IMR-90 (cell line): ENCODE data around the gene SIAH2. TPM values are rescaled to one million over a fixed set of nuclear protein-coding genes. Genes with fewer than 3 reads are reported as not detected.

ENCODE experiments used
- ATAC-seq: fragments of 200-7000 bp; cut with Tn5 transposase; 2 replicates; pipeline ENCODE4 v1.9.1; 2020; ENCODE audit warnings: low read depth, mild to moderate bottlenecking, moderate library complexity
- BruUV-seq: library from RNA; stranded (reverse); fragments of 400-500 nt; replicated peaks from 2 replicates; lab custom pipeline; 2021; lab: Mats Ljungman, UMichigan
- CTCF ChIA-PET: fragments of 300-600 bp; formaldehyde crosslinking; extraction: SDS; loops from one replicate; lab custom pipeline; 2021; ENCODE audit warnings: antibody characterized with exemption; lab: Yijun Ruan, JAX
- POLR2A ChIA-PET: fragments of 300-600 bp; sonication (Branson Sonifier 250); formaldehyde crosslinking; loops from one replicate; lab custom pipeline; 2022; ENCODE audit warnings: antibody characterized with exemption; ENCODE audit not compliant: unreplicated experiment; lab: Charles Lee
- DNase-seq: peaks from one replicate; pipeline ENCODE4 v3.0.0; 2013
- H2AFZ ChIP-seq: replicated peaks from 2 replicates; pipeline ENCODE3; 2013; ENCODE audit warnings: low read length, mild to moderate bottlenecking; ENCODE audit not compliant: poor library complexity
- H2AK5ac ChIP-seq: 2 replicates; pipeline ENCODE4 v1.6.1; 2013; ENCODE audit warnings: low read depth, low read length, inconsistent platforms
- H2AK9ac ChIP-seq: replicated peaks from 2 replicates; pipeline ENCODE3; 2013; ENCODE audit warnings: mild to moderate bottlenecking, low read depth, low read length, moderate library complexity; ENCODE audit not compliant: poor library complexity
- H2BK120ac ChIP-seq: 2 replicates; pipeline ENCODE4 v1.6.1; 2013; ENCODE audit warnings: low read depth, low read length, inconsistent platforms
- H2BK15ac ChIP-seq: 3 replicates; pipeline ENCODE4 v1.6.1; 2013; ENCODE audit warnings: low read depth, low read length, inconsistent platforms
- H2BK20ac ChIP-seq: 2 replicates; pipeline ENCODE4 v1.6.1; 2013; ENCODE audit warnings: low read depth, mild to moderate bottlenecking, inconsistent platforms, low read length, moderate library complexity
- H2BK5ac ChIP-seq: 2 replicates; pipeline ENCODE4 v1.6.1; 2013; ENCODE audit warnings: mild to moderate bottlenecking, low read depth, low read length, inconsistent platforms; ENCODE audit not compliant: poor library complexity, severe bottlenecking
- H3K14ac ChIP-seq: replicated peaks from 2 replicates; pipeline ENCODE4 v1.6.1; 2013; ENCODE audit warnings: low read depth, low read length, inconsistent platforms
- H3K18ac ChIP-seq: 2 replicates; pipeline ENCODE4 v1.6.1; 2013; ENCODE audit warnings: low read depth, low read length, control low read depth
- H3K23ac ChIP-seq: 2 replicates; pipeline ENCODE4 v1.6.1; 2013; ENCODE audit warnings: low read depth, low read length, inconsistent platforms
- H3K27ac ChIP-seq: 2 replicates; pipeline ENCODE4 v1.5.1; 2013; ENCODE audit warnings: mild to moderate bottlenecking, control low read depth, low read length; ENCODE audit not compliant: insufficient read depth
- H3K27me3 ChIP-seq: 2 replicates; pipeline ENCODE4 v1.6.1; 2013; ENCODE audit warnings: low read length; ENCODE audit not compliant: control insufficient read depth, insufficient read depth
- H3K36me3 ChIP-seq: 2 replicates; pipeline ENCODE4 v1.6.1; 2013; ENCODE audit warnings: low read length, mixed read lengths; ENCODE audit not compliant: control insufficient read depth, insufficient read depth
- H3K4ac ChIP-seq: 2 replicates; pipeline ENCODE4 v1.6.1; 2013; ENCODE audit warnings: low read depth, low read length, inconsistent platforms
- H3K4me1 ChIP-seq: 2 replicates; pipeline ENCODE4 v1.6.1; 2013; ENCODE audit warnings: low read length, mixed read lengths; ENCODE audit not compliant: control insufficient read depth, insufficient read depth
- H3K4me2 ChIP-seq: 2 replicates; pipeline ENCODE4 v1.6.1; 2013; ENCODE audit warnings: low read depth, mild to moderate bottlenecking, control low read depth, low read length, moderate library complexity
- H3K4me3 ChIP-seq: 2 replicates; pipeline ENCODE4 v1.5.1; 2013; ENCODE audit warnings: low read depth, mild to moderate bottlenecking, control low read depth, low read length, moderate library complexity; ENCODE audit not compliant: insufficient read depth
- H3K56ac ChIP-seq: 2 replicates; pipeline ENCODE4 v1.6.1; 2013; ENCODE audit warnings: low read length, inconsistent platforms; ENCODE audit not compliant: insufficient read depth; ENCODE audit errors: extremely low read depth
- H3K79me1 ChIP-seq, 2 experiments: 2 replicates each; pipeline ENCODE4 v1.6.1; 2013; ENCODE audit warnings: low read length in 2 of 2, inconsistent platforms in 1 of 2, low read depth in 1 of 2
- H3K9ac ChIP-seq: 2 replicates; pipeline ENCODE4 v1.6.1; 2013; ENCODE audit warnings: low read depth, low read length, control low read depth
- H3K9me1 ChIP-seq: 2 replicates; pipeline ENCODE4 v1.6.1; 2013; ENCODE audit warnings: low read length, inconsistent platforms; ENCODE audit not compliant: insufficient read depth
- H3K9me3 ChIP-seq: 2 replicates; pipeline ENCODE4 v1.6.1; 2013; ENCODE audit warnings: low read length; ENCODE audit not compliant: control insufficient read depth, insufficient read depth
- H4K20me1 ChIP-seq: 2 replicates; pipeline ENCODE4 v1.6.1; 2013; ENCODE audit warnings: low read length, inconsistent platforms; ENCODE audit not compliant: insufficient read depth
- H4K5ac ChIP-seq: 2 replicates; pipeline ENCODE4 v1.6.1; 2013; ENCODE audit warnings: mild to moderate bottlenecking, low read depth, low read length, control low read depth
- H4K8ac ChIP-seq, 2 experiments: 2 replicates each; pipeline ENCODE4 v1.6.1; 2013; ENCODE audit warnings: low read depth in 2 of 2, low read length in 2 of 2, control low read depth in 1 of 2, inconsistent platforms in 1 of 2
- H4K91ac ChIP-seq: 2 replicates; pipeline ENCODE4 v1.6.1; 2013; ENCODE audit warnings: low read depth, low read length, inconsistent platforms; ENCODE audit not compliant: insufficient read depth
- BHLHE40 ChIP-seq: fragments of 150-350 bp; IDR thresholded peaks from 2 replicates; pipeline ENCODE4 v1.6.1; 2016; ENCODE audit warnings: mild to moderate bottlenecking, low read depth, low read length
- CHD1 ChIP-seq: IDR thresholded peaks from 2 replicates; pipeline ENCODE4 v1.6.1; 2012; ENCODE audit warnings: low read depth, low read length, improper control_type of control experiment
- CTCF ChIP-seq: conservative IDR thresholded peaks from 2 replicates; pipeline ENCODE4 v1.5.1; 2012; ENCODE audit warnings: mild to moderate bottlenecking, low read depth, low read length, improper control_type of control experiment
- ELK1 ChIP-seq: fragments of 150-350 bp; IDR thresholded peaks from 2 replicates; pipeline ENCODE4 v1.6.1; 2016; ENCODE audit warnings: low read depth, mild to moderate bottlenecking, low read length, moderate library complexity, borderline replicate concordance
- FOS ChIP-seq: fragments of 150-350 bp; IDR thresholded peaks from 2 replicates; pipeline ENCODE4 v1.6.1; 2016; ENCODE audit warnings: low read depth, low read length
- MAFK ChIP-seq: IDR thresholded peaks from 2 replicates; pipeline ENCODE4 v1.6.1; 2012; ENCODE audit warnings: low read depth, low read length, improper control_type of control experiment
- MXI1 ChIP-seq: IDR thresholded peaks from 2 replicates; pipeline ENCODE4 v1.6.1; 2012; ENCODE audit warnings: low read depth, mild to moderate bottlenecking, low read length, moderate library complexity, borderline replicate concordance
- NFE2L2 ChIP-seq: fragments of 150-350 bp; IDR thresholded peaks from 2 replicates; pipeline ENCODE4 v1.6.1; 2016; ENCODE audit warnings: low read depth, mild to moderate bottlenecking, low read length
- POLR2A ChIP-seq: IDR thresholded peaks from 2 replicates; pipeline ENCODE4 v1.6.1; 2012; ENCODE audit warnings: mild to moderate bottlenecking, low read depth, low read length
- RAD21 ChIP-seq: IDR thresholded peaks from 2 replicates; pipeline ENCODE4 v1.6.1; 2012; ENCODE audit warnings: low read length, improper control_type of control experiment
- RCOR1 ChIP-seq: IDR thresholded peaks from 2 replicates; pipeline ENCODE4 v1.6.1; 2012; ENCODE audit warnings: mild to moderate bottlenecking, low read length, improper control_type of control experiment; ENCODE audit not compliant: insufficient replicate concordance
- RFX5 ChIP-seq: IDR thresholded peaks from 2 replicates; pipeline ENCODE4 v1.8.0; 2012; ENCODE audit warnings: low read depth, mild to moderate bottlenecking, low read length, moderate library complexity
- SMC3 ChIP-seq: fragments of 150-350 bp; IDR thresholded peaks from 2 replicates; pipeline ENCODE4 v1.6.1; 2016; ENCODE audit warnings: low read depth, mild to moderate bottlenecking, antibody characterized with exemption, low read length, moderate library complexity
- USF2 ChIP-seq: fragments of 150-350 bp; IDR thresholded peaks from 2 replicates; pipeline ENCODE4 v1.6.1; 2017; ENCODE audit warnings: mild to moderate bottlenecking, antibody characterized with exemption, low read length, low read depth
- WGBS, 2 experiments: methylation state at CpG; one replicate each; pipeline versions ENCODE4 v1.1.5 to v1.1.7; 2013; ENCODE audit warnings: missing lambda C conversion rate in 2 of 2; ENCODE audit not compliant: insufficient read length in 1 of 2; ENCODE audit errors: extremely low coverage in 2 of 2; 5-methylcytosine and 5-hydroxymethylcytosine counted together
- dilution Hi-C: fragments of 300-500 bp; cut with HindIII; formaldehyde crosslinking; loops from one replicate; pipeline ENCODE4 v1.14.3; 2018; ENCODE audit warnings: low sequenced_read_pairs; ENCODE audit not compliant: unreplicated experiment
- in situ Hi-C: fragments of 300-500 bp; cut with MboI; formaldehyde crosslinking; loops from 3 replicates; pipeline ENCODE4 v1.14.3; 2019; ENCODE audit warnings: low sequenced_read_pairs, inconsistent platforms, mixed read lengths
- intact Hi-C: fragments of 100-400 bp; cut with micrococcal nuclease; formaldehyde crosslinking; loops from 2 replicates; pipeline ENCODE4 v1.10.0; 2022
- polyA plus RNA-seq, 3 experiments: library from polyadenylated mRNA; depleted of rRNA; stranded (reverse); fragments of >200 nt; gene quantifications; 2 replicates each; pipeline ENCODE4 v1.2.3, GENCODE V29; 2012; ENCODE audit warnings: low replicate concordance in 1 of 3
- total RNA-seq: library from RNA; depleted of rRNA; stranded (reverse); fragments of >200 nt; gene quantifications from 2 replicates; pipeline ENCODE4 v1.2.3, GENCODE V29; 2012

The SIAH2 gene
- total and polyA plus RNA-seq, 2 of the 4 experiments (the other 2 are of a cell fraction): 24.7 to 61.8 TPM

- H3K4me1 ChIP-seq: peaks cover 8% of the 10 kb centered on the region
- H3K4me3 ChIP-seq: no peak overlapping the region
- POLR2A ChIA-PET: no interaction called here
- no peak overlapping the region for H3K18ac ChIP-seq
- in situ Hi-C loops: no loop called here
- H2BK5ac ChIP-seq: no peak overlapping the region
- H2BK15ac ChIP-seq: no peak overlapping the region
- WGBS, 2 experiments: no CpG with 5 or more reads among the region's 3 CpGs
- no peak for DNase-seq
- H2AFZ ChIP-seq: no peak overlapping the region
- no peaks in the 10 kb centered on the region for H3K79me1 ChIP-seq
- H2BK120ac ChIP-seq: no peak overlapping the region
- 0 out of 2 replicates have a peak overlapping the region, but pooled peaks have one; percentile 14 for H2BK20ac ChIP-seq
- no peak overlapping the region for H4K91ac ChIP-seq
- intact Hi-C loops: no loop called here
- H3K14ac ChIP-seq: no peak overlapping the region
- dilution Hi-C loops: no loop called here
- no peak overlapping the region for H3K4me2 ChIP-seq
- no peaks in the 10 kb centered on the region for H3K9me1 ChIP-seq
- no peak overlapping the region for H4K8ac ChIP-seq
- no peak overlapping the region for H4K5ac ChIP-seq
- H3K36me3 ChIP-seq: no peaks in the 10 kb centered on the region
- no peak overlapping the region for H3K9ac ChIP-seq
- H3K4ac ChIP-seq: no peak overlapping the region
- no peak overlapping the region for H3K23ac ChIP-seq
- no peak overlapping the region for H3K56ac ChIP-seq
- no peaks in the 10 kb centered on the region for H3K9me3 ChIP-seq
- H3K27me3 ChIP-seq: no peaks in the 10 kb centered on the region
- H4K20me1 ChIP-seq: no peaks in the 10 kb centered on the region
- H3K27ac ChIP-seq: no peak overlapping the region
- no peak overlapping the region for H2AK9ac ChIP-seq
- ATAC-seq: no peak
- no TSS peak for BruUV-seq
- CTCF ChIA-PET: interaction anchor here (1.7 kb wide), 1 partner anchor 17 kb away, joined by 6 read pairs; no protein-coding TSS in a partner anchor
- H2AK5ac ChIP-seq: no peak overlapping the region
- TF ChIP-seq BHLHE40: no peak
- TF ChIP-seq RFX5: no peak
- TF ChIP-seq MAFK: no peak
- no peak for TF ChIP-seq CTCF
- no peak for TF ChIP-seq FOS
- no peak for TF ChIP-seq USF2
- no peak for TF ChIP-seq MXI1
- no peak for TF ChIP-seq CHD1
- no peak for TF ChIP-seq POLR2A
- TF ChIP-seq NFE2L2: no peak
- no peak for TF ChIP-seq RCOR1
- no peak for TF ChIP-seq SMC3
- TF ChIP-seq RAD21: no peak
- TF ChIP-seq ELK1: no peak
Measured at GRCh38 chr3:150770681-150771080, 7.7 kb upstream of the SIAH2 start.
